GM18870 (cell line): ENCODE results near the gene DDO.
"Not testable (repeated sequence)": the region's sequence is repeated elsewhere in the genome, so short reads cannot be mapped to it uniquely, and the experiment has no call there.

Source experiments
- ATAC-seq: cut with Tn5 transposase; IDR thresholded peaks from one replicate; pipeline ENCODE4 v1.9.1; 2021; ENCODE audit warnings: moderate library complexity; ENCODE audit not compliant: unreplicated experiment

Gene DDO, protein sequence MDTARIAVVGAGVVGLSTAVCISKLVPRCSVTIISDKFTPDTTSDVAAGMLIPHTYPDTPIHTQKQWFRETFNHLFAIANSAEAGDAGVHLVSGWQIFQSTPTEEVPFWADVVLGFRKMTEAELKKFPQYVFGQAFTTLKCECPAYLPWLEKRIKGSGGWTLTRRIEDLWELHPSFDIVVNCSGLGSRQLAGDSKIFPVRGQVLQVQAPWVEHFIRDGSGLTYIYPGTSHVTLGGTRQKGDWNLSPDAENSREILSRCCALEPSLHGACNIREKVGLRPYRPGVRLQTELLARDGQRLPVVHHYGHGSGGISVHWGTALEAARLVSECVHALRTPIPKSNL

DNA sequence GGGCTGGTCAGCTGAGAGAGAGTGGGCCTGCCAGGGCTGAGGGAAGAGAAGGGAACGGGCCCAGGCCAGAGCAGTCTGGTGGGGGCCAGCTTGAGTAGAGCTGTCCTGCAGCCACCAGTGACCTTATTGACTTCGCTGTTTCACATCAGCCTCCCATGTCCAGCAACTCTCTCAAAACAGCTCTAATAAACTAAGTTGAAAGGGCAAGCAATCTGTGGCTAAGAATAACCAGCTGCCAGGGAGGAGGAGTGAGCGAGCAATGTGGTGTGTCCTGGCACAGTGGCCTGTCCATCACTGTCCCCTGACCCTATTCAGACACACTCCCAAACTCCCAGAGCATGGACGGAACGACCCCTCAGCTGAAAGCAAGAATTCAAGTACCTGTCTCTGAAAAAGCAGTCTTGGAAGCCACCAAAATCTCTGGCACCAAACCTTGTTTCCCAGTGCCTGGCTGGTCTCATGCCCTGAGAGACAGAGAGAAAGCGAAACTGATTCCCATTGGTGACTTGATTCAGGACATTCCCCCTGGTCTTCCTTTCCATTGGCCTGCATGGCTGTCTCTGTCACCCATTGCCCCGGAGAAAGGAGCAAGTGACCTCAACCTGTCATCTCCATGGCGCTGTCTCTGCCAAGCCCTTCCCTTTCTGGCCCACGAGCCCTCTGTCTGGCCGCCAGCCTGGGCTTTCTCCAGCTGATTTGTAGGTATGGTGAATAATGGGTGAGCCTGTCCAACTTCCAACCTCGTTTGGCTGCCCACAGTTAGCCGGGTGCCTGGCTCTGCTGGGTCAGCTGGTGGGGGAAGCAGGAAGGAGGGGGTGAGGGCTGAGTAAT lies at the start of gene DDO:
DDO (minus strand) TSS at position 490 of the 831 bp plus-strand sequence. CDS start 2,113 bp downstream, outside the sequence.
- peak; percentile 48 for ATAC-seq

DNA sequence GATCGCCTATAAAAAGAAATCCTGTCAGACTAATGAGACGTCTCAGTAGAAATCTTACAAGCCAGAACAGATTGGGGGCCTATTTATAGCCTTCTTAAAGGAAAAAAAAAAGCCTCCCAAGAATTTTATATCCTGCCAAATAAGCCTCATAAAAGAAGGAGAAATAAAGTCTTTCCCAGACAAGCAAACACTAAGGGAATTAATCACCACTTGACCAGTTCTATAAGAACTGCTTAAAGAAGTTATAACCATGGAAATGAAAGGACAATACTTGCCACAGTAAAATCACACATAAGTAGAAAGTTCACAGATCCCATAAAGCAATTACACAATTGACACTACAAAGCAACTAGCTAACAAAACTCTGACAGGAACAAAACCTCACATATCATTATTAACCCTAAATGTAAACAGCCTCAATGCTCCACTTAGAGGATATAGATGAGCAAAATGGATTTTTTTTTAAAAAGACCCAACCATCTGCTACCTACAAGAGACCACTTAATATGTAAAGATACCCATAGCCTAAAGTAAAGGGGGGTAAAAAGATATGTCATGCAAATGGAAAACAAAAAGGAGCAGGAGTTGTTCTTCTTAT lies 47.6 kb upstream of the DDO start:
- ATAC-seq = no peak

GRCh38 chr6:110461376-110461775 lies 46.0 kb upstream of the DDO start:
- no peak for ATAC-seq

- no peak for ATAC-seq
Measured at GRCh38 chr6:110459137-110459536, 43.8 kb upstream of the DDO start.

GRCh38 chr6:110458476-110458875 lies 43.1 kb upstream of the DDO start:
- ATAC-seq = no peak

- ATAC-seq = not testable (repeated sequence)
Measured at GRCh38 chr6:110457567-110458175, 42.3 kb upstream of the DDO start.

GRCh38 chr6:110456694-110457093 lies 41.3 kb upstream of the DDO start:
- ATAC-seq = no peak

GRCh38 chr6:110449541-110449895 lies 34.1 kb upstream of the DDO start:
- no peak for ATAC-seq

- ATAC-seq = no peak
Measured at GRCh38 chr6:110448846-110449540, 33.6 kb upstream of the DDO start.

- no peak for ATAC-seq
Measured at GRCh38 chr6:110447761-110448160, 32.4 kb upstream of the DDO start.

GRCh38 chr6:110446405-110446804 lies 31.0 kb upstream of the DDO start:
- no peak for ATAC-seq

DNA sequence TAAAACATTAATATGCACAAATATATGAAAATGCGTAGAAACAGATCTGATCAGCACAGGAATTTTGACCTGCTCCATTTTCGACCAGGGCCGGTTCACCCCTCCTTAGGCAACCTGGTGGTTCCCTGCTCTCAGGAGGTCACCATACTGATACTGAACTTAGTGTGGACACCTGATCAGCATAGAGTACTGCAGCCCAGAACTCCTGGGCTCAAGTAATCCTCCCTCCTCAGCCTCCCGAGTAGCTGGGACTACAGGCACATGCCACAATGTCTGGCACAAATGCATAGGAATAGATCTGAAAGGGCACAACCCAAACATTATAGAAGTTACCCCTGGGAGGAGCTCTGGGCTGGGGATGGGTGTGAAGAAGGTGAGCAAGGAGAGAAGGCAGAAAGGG lies 24.7 kb upstream of the DDO start:
- ATAC-seq = no peak

DNA sequence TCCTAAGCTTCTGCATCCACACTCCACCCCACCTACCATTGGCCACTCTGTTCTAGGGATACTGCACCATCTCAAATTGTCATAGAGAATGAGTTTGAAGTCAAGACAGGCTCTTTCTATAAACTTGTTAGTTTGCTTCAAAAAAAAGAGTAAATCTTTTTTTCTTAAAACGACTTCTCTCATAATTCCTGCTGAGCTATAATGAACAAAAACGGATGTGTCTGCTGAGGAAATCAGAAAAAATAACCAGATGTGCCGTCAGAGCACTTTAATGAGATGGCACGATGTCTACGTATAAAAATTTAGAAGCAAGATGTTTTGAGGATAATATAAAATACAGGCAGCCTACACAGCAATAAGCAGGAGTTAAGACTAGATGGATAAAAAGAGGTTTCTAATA lies 24.0 kb upstream of the DDO start:
- ATAC-seq = no peak

DNA sequence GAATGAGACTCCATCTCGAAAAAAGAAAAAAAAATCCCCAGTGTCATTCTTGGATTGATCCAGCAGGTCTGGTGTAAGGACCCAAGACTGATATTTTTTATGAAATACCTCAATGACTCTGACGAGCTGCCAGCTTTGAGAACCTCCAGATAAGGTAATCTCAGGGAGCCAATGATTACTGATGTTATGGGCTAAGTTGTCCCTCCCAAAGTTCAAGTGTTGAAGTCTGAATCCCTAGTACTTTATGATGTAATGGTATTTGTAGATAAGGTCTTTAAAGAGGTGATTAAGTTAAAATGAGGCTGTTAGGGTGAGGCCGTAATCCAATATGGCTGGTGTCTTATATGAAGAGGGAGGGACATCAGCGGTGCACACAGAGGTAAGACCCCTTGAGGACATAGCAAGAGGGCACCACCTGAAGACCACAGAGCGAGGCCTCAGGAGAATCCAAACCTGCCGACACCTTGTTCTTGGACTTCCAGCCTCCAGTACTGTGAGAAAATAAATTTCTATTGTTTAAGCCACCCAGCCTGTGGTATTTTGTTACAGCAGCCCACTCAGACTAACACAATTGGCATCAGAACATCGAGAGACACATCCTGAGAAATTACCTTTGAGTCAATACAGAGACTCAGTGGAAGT lies 19.7 kb upstream of the DDO start:
- no peak for ATAC-seq

DNA sequence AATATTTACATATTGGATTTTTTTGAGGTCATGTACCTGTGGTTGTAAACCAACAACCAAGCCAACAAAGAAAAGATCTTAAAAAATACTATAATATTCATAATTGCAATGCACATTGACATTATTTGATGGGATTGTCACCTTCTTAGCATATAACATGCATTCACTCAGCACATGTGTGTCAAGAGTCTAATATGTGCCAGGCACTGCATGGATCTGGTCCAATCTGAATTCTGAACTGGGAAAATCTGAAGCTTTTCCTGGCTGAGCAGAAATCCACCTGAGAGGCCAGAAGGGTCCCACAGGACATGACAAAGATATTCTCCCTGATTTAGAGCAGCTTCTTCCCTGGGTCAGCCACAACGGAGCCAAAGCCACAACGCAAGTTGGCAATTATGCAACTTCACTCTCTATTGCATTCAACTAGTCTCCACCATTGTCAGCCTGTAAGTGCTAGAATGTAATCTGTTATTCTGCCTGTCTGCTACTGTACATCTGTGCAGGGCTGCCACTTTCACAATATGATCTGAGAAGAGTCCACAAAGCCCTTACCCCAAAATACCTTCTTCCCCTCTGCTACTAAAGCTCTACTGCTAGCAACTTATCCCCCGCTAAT lies 17.0 kb upstream of the DDO start:
- no peak for ATAC-seq

GRCh38 chr6:110430741-110431140 lies 15.4 kb upstream of the DDO start:
- ATAC-seq = no peak

DNA sequence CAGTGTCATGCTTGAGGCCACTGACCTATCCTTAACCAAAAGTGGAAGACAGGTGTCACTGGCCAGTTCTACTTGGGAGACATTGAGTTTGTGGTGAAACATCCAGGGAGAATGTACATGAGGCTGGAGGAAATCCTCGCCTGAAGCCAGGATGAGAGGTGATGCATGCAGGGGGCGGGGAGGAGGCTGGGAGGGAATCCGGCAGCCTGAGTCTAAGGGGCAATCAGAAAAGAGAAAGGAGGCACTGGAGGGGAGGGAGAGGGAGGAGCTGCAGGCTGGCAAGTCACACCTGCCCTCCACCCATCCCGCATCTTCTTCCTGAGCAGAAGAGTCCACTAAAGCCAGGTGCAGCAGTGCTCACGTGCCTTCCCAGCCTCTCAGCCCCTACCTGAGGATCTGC lies 14.9 kb upstream of the DDO start:
- ATAC-seq = no peak

- no peak for ATAC-seq
Measured at GRCh38 chr6:110428153-110428552, 12.8 kb upstream of the DDO start.

- no peak for ATAC-seq
Measured at GRCh38 chr6:110425816-110426215, 10.4 kb upstream of the DDO start.

DNA sequence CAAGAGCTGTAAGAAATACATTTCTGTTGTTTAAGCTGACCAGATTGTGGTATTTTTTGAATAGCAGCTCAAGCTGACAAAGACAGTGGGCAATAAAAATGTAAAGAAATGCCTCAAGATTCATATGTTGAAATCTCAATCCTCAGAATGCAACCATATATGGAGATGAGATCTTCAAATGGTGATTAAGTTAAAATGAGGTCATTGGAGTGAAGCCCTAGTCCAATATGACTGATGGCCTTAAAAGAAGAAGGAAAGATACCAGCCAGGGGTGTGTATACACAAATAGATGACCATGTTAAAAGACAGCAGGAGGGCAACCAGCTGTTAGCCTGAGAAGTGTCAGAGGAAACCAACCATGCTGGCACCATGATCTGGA lies 7.1 kb upstream of the DDO start:
- ATAC-seq = no peak
